Subcutaneous adipose tissue (tissue), 4 donors: ENCODE data around the gene ARHGAP6. TPM values are rescaled to one million over a fixed set of nuclear protein-coding genes. Genes with fewer than 3 reads are reported as not detected.

ENCODE experiments used
- total RNA-seq, 4 donors: library from RNA; depleted of rRNA; stranded (reverse); fragments of >200 nt; gene quantifications; one replicate each; pipeline ENCODE4 v1.1.0, GENCODE V29; 2016
- TF ChIP-seq, protein P1 (sequence below): fragments of 450-650 bp; IDR thresholded peaks from one replicate; pipeline ENCODE4 v1.5.1; 2016; ENCODE audit warnings: low read depth, mild to moderate bottlenecking, control low read depth, antibody characterized with exemption, moderate library complexity

The ARHGAP6 gene
- total RNA-seq, 4 donors from 2014 or later: 20.7 to 40.3 (median 30.7) TPM

DNA sequence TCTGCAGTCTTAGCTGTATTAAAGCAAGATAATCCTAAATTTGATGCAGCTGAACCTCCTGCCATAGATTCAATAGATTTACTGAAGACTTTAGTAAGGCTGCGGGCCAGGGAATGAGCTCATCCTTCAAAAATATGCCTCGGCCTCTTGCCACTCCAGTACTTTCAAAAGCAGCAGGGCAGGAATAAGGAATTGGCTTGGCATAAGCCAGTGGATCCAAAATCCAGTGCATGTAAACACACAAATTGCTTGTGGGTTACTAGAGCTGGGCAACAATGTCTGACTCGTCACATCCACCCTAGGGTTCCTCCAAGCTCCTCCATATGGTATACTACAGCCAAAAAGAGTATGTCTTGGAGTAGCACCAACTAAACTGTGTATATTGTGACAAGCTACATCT lies 207.6 kb downstream of the ARHGAP6 start:
- TF ChIP-seq, protein P1, sequence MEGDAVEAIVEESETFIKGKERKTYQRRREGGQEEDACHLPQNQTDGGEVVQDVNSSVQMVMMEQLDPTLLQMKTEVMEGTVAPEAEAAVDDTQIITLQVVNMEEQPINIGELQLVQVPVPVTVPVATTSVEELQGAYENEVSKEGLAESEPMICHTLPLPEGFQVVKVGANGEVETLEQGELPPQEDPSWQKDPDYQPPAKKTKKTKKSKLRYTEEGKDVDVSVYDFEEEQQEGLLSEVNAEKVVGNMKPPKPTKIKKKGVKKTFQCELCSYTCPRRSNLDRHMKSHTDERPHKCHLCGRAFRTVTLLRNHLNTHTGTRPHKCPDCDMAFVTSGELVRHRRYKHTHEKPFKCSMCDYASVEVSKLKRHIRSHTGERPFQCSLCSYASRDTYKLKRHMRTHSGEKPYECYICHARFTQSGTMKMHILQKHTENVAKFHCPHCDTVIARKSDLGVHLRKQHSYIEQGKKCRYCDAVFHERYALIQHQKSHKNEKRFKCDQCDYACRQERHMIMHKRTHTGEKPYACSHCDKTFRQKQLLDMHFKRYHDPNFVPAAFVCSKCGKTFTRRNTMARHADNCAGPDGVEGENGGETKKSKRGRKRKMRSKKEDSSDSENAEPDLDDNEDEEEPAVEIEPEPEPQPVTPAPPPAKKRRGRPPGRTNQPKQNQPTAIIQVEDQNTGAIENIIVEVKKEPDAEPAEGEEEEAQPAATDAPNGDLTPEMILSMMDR: no peak

DNA sequence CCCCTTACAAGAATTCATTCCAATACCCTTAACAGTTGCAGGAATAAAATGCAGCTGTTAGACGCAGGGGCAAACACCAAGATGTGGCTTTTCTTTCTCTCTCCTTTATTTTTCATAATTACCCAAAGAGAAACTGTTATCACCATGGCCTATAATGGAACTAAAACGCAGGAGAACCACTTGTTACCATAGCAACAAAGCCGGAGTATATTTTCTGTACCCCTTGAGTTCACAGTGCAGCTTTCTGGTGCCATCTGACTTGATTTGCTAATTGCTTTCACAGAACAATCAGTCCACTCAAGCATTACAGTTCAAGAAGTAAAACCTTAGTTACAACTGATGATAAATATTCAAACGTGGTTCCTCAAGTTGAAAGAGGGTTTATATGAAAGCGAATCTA lies 214.6 kb downstream of the ARHGAP6 start:
- TF ChIP-seq, protein P1: no peak

DNA sequence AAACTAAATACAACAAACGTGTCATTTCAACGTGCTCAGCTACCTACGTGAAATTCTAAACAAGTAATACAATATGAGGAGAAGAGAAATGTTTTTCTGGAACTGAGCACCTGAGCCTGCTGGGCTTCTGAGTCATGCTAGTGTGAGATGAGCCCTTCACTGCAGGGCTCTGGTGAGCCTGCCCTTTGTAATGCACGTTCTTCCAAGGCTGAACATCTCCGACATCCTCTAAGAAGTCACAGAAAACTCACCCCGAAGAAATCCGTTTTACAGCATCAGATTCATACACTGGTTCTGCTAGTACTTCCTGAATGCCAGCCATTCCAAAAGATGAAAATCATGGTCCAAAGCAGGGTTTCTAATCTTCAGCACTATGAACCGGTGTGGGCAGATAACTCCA lies 215.4 kb downstream of the ARHGAP6 start:
- TF ChIP-seq, protein P1: no peak

DNA sequence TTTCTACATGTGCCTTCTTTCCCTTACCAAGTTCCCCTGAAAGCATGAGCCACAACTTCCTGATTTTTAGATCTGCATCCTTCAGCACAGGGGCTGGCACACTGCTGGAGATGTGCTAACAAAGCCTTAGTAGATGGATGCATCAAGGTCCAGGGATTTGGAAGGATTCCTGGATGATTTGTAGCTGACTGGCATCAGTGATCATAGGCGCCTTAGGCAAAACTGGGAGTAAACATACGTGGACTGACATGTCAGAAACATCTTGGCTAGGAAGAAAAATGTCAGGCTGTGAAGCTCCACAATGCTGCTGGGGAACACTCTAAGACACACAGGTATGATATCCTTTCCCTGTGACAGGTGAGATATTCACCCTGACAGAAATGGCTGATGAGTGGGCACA lies 216.1 kb downstream of the ARHGAP6 start:
- TF ChIP-seq, protein P1: no peak

DNA sequence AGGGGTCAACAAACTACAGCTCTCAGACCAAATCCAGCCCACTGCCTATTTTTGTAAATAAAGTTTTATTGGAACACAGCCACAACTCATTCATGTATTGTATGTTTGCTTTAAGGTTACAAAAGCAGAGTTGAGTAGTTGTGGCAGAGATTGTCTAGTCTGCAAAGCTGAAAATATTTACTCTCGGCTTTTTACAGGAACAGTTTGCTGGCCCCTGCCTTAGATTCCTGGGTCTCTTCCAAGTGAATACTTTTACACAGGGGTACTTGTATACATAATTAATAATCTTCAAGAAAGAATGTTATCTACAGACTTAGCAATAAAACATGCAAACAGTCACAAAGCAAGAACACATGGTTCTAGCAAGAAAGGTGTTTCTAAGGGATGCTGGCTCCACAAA lies 218.3 kb downstream of the ARHGAP6 start:
- TF ChIP-seq, protein P1: no peak

DNA sequence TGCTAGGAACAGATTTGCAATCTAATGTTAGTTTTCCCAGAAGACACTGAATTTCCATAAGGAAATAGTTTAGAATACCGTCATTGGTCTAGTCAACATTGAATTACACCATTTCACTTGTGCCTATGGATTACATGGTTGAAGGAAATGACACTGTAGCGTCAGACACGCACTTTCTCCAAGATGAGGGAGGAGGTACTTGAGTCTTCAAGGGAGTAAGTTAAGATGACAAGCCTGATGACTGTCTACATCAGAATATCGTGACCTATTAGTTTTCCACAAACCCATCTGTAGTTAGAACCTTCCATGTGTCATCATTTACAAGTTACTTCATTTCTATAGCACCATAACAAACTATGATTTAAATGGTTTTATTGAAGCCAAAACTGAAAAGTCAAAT lies 218.8 kb downstream of the ARHGAP6 start:
- TF ChIP-seq, protein P1: no peak

DNA sequence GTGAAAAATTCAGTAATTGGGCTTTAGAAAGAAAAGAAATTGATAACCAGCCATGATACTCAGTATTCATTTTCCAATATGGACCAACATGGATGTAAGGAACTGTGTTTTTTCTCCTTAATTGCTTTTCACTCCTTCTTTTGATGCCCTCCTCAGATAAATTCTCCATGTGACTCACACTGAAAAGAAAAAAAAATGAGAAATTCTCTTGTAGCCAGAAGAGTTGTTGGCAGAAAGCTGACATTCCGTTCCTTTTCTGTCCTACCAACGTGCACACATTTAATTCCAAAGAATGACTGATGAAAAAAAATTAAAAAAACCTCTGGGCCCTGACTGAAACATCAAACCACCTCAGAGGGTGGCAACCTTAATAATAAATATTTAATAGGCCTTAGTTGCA lies 219.4 kb downstream of the ARHGAP6 start:
- TF ChIP-seq, protein P1: no peak
